GM21825 (cell line): ENCODE results near the gene RSKR.
"Not testable (repeated sequence)": the region's sequence is repeated elsewhere in the genome, so short reads cannot be mapped to it uniquely, and the experiment has no call there.

Experiments
- ATAC-seq: cut with Tn5 transposase; IDR thresholded peaks from one replicate; pipeline ENCODE4 v1.9.1; 2021; ENCODE audit warnings: mild to moderate bottlenecking, moderate library complexity; ENCODE audit not compliant: unreplicated experiment

RSKR gene, protein sequence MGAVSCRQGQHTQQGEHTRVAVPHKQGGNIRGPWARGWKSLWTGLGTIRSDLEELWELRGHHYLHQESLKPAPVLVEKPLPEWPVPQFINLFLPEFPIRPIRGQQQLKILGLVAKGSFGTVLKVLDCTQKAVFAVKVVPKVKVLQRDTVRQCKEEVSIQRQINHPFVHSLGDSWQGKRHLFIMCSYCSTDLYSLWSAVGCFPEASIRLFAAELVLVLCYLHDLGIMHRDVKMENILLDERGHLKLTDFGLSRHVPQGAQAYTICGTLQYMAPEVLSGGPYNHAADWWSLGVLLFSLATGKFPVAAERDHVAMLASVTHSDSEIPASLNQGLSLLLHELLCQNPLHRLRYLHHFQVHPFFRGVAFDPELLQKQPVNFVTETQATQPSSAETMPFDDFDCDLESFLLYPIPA

DNA sequence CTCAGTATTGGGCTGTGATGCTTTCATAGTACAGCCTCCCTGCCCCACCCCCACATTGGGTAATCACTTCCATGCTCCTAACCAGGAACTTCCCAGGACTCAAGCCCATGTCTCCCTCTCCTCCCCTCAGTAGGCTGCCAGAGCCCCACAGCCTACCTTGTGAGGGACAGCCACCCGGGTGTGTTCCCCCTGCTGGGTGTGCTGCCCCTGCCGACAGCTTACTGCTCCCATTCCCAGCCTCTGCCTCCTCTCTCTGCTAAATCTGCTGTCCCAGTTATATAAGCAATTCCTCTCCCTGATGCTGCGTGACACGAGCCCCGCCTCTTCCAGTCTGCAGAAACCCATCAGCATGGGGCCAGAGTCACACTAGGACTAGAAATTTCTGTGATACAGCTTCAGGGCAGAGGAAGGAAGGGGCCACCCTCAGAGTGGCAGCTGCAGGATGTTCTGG is at the start of gene RSKR:
Gene RSKR (minus strand): TSS at position 255 of the 451 bp plus-strand sequence. CDS start 24 bp downstream, at position 231.
- no peak for ATAC-seq

- no peak for ATAC-seq
Observed at GRCh38 chr17:28663723-28664122, 49.7 kb upstream of the RSKR start.

DNA sequence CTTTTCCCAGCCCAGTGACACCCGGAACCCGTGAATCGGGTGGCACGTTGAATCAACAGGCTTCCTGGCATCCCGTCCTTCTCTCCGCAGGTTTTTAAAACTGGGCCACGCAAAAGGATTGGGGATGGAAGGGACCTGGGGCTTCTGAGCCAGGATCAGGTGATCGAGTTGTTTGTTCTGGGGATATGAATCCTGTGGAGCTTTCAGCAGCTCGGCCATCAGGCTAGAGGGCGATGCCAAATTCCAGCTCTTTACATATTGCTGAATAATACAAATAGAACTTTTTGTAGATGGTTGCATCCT is 48.5 kb upstream of the RSKR start:
- ATAC-seq, result peak; percentile 3

DNA sequence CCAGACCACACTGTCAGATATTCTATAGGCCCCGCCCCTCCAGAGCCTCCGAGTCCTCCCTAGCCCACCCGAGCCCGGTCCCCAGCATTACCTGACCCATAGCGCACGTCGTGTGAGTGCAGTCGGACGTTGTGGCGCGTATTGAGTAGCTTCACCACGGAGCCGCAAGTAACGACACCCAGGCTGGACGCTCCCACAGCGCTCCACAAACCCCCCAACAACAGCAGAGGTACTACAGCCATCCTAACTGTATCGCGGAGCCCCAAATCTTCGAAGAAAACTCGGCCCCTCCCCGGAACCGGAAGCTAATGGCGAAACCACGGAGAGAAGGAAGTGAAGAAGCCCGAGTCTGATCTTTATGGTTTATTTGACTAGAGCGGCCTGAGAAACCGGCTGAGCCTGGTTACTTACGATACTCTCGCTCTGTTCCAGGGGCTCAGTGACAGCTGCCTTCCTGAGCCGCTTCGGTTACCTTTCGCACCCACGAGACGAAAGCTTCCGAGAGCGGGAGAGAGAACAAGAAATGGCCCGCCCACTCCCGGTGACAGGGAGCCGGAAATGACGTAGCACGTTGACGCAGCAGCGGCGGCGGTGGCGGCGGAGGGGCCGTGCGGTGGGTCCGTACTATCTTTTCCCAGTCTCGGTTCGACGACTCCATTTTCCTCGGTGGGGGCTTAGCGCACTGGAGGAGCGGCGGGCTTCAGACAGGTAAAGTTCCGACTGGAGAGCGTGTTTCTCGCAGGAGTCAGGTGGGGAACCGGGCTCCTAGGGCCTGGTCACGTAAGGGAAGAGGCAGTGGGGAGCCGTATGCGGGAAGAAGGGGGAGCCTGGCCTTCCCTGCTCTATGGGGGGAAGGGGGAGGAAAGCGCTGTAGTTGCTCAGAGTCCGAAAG is 47.9 kb upstream of the RSKR start, which contains the start of the genes SDF2 and SUPT6H:
Gene SDF2 (minus strand): TSS at position 272 of the 892 bp plus-strand sequence. CDS start 30 bp downstream, at position 242.
Gene SUPT6H (plus strand): TSS at position 571 of the 892 bp plus-strand sequence. CDS start 11,197 bp downstream, outside the sequence.
- ATAC-seq, result peak; percentile 70

- ATAC-seq, result not testable (repeated sequence)
Observed at GRCh38 chr17:28659497-28659881, 45.5 kb upstream of the RSKR start.

- ATAC-seq, result not testable (repeated sequence)
Observed at GRCh38 chr17:28658766-28659496, 44.9 kb upstream of the RSKR start.

DNA sequence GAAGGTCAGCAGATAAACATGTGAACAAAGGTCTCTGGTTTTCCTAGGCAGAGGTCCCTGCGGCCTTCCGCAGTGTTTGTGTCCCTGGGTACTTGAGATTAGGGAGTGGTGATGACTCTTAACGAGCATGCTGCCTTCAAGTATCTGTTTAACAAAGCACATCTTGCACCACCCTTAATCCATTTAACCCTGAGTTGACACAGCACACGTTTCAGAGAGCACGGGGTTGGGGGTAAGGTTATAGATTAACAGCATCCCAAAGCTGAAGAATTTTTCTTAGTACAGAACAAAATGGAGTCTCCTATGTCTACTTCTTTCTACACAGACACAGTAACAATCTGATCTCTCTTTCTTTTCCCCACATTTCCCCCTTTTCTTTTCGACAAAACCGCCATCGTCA is 44.4 kb upstream of the RSKR start:
- not testable (repeated sequence) for ATAC-seq

GRCh38 chr17:28657756-28658155 is 43.8 kb upstream of the RSKR start:
- no peak for ATAC-seq

DNA sequence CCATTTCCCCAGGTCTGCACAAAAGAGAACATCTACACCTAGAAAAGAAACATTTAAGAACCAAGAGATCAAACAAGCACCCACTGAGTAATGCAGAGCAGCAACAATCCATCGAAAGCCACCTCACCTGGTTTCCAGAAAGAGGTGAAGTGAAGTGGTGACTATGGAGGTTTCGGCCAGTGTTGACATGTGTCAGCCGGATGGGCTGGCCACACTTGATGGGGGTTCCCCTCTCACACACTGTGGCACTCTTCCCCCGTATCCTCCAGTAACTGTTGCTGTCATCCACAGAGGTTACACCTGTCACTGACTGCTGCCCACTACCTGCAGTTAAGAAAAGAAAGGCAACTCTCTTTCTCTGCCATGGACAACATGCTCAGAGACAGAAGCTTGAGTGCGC is 41.2 kb upstream of the RSKR start:
- ATAC-seq, result no peak

GRCh38 chr17:28648698-28649097 is 34.7 kb upstream of the RSKR start:
- ATAC-seq, result no peak

GRCh38 chr17:28646039-28646754 is 32.2 kb upstream of the RSKR start:
- no peak for ATAC-seq

GRCh38 chr17:28645576-28645939 is 31.6 kb upstream of the RSKR start:
- ATAC-seq, result no peak

- ATAC-seq, result peak; percentile 82
Observed at GRCh38 chr17:28644787-28645575, 31.0 kb upstream of the RSKR start, which contains the start of gene BLTP2. Gene BLTP2 (minus strand): TSS chr17:28645158. CDS start chr17:28645056, 102 bp downstream.

DNA sequence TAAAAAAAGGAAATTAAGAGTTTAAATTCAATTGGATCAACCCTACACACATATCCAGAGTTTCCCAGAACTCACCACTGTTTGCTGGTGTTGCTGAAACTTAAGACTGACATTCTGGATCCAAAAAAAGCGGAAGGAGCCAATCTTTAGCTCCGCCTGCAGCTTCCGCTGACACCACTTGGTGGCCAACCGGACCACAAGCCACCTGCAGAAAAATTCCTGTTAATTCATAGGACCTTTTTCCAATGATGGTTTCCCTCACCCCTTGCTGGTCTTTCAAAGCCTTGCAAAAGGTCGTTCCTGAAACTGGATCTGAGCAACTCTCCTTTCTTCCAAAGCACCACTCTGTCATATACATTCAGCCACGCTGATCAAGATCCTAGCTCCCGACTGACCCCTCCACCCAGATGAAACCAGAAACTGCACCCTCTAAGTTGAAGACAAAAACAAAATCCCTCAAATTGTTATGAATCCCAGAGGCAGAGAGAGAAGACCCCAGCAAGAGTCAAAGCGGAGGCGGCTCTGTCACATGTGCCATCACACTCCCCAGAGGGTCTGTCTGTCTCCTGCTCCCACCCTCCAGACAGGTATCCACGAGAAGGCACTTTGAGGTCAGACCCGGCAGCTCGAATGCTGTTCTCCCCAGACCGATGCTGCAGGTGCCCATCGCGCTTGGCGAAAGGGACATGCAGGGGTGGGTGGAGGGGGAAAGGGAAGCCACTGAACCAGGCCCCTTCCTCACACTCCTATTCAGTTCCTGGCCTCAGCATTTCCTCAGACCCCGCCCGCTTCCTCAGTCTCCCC is 30.2 kb upstream of the RSKR start:
- ATAC-seq, result peak; percentile 3

DNA sequence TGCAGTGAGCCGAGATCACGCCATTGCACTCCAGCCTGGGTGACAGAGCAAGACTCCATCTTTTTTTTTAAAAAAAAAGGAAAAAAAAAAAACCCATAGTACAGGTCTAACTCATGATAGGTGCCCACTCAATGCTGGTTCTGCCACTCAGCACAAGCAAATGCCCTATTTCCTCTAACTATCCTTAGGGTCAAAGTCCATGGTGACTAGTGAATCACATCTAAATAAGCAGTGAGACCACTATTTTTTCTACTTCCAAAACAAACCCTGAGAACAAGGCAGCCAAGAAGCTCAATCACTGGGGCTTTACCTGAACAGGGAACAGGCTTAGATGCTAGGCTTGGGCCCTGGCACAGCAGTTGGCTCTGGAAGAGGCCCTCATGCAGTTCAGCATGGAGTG is 27.6 kb upstream of the RSKR start:
- no peak for ATAC-seq

GRCh38 chr17:28635506-28635905 is 21.5 kb upstream of the RSKR start:
- no peak for ATAC-seq

DNA sequence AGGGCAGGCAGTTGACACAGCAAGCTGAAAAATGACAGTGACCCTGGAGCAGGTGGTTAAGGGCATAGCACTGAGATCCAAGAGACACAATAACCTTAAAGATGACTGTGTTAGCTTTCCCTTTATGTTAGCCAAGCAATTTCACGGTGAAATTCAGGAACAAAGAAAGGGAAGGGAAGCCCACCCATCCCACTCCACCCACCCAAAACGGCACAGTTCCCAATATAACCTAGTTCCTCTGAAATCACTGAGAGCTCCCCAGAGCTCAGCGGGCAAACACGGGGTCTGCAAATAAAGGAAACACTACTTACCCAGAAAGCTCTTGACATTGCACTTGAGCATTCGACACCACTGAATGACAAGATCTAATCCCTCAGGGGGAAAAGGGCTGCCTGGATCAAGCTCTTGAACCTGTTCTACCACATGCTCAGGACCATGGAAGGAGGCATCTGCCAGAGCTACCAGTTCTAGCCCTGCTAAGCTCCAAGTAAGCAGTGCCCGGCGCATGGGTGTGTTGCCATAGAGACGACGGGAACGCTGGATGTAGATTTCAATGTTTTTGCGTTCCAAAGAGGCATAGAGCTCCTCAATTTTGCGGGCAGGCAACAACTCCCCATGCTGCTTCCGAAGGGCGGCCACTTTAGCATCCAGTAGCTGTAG is 20.4 kb upstream of the RSKR start:
- ATAC-seq, result no peak

DNA sequence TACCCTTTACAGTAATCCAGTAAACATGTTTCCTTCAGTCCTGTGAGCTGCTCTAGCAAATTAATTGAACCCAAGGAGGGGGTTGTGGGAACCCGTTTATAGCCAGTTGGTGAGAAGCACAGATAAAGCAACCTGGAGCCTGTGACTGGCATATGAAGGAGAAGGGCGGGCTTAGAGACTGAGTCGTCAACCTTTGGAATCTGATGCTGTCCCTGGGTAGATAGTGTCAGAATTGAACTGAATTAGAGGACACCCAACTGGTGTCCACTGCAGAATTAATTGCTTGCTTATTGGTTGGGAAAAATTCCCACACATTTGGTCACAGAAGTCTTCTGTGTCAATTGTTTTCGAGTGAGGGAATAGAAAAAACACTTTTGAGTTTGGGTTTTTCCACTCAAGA is 12.8 kb upstream of the RSKR start:
- ATAC-seq, result no peak
